ENCODE results near the gene ELF2. TPM values are rescaled to one million over a fixed set of nuclear protein-coding genes. Genes with fewer than 3 reads are reported as not detected.

The ELF2 gene
- 44.4 TPM for total RNA-seq

- H3K4me3 ChIP-seq, result peak within 1 kb of the TSS; percentile 92 to 96
- TF ChIP-seq POLR2AphosphoS5 (IDR thresholded peaks at IDR 0.05; ENCODE audit: insufficient read depth in 1 of 2, low read depth in 1 of 2) (peak in 1 of 2 donors; percentile 81), POLR2A (IDR thresholded peaks at IDR 0.05) (peak in 1 of 2 donors; percentile 19), CTCF (IDR thresholded peaks at IDR 0.05) (no peak)
Observed at GRCh38 chr4:139177049-139177868, at the start of gene ELF2. Gene ELF2, minus strand, starts transcription at chr4:139177218. Its CDS starts 39,517 bp downstream, at chr4:139137701.

GRCh38 chr4:139223682-139224317 lies 46.8 kb upstream of the ELF2 start:
- Histone ChIP-seq H3K27ac (no peak overlapping the region), H3K36me3 (no peaks in the 10 kb centered on the region), H3K27me3 (no peaks in the 10 kb centered on the region), H3K9me3 (no peaks in the 10 kb centered on the region), H3K4me1 (no peaks in the 10 kb centered on the region), H3K4me3 (no peak overlapping the region)
- TF ChIP-seq CTCF (IDR thresholded peaks at IDR 0.05) (no peak), POLR2A (IDR thresholded peaks at IDR 0.05) (no peak), POLR2AphosphoS5 (IDR thresholded peaks at IDR 0.05; ENCODE audit: insufficient read depth in 1 of 2, low read depth in 1 of 2) (no peak)
- intact Hi-C loops (cut with DNase I), result loop anchor here (10.0 kb wide), 1 partner anchor 71 kb away; no protein-coding TSS in a partner anchor
- no peak for DNase-seq (ENCODE audit: extremely low spot score in 2 of 2)

More at GRCh38 chr4:139177049-139177868, at the start of gene ELF2:
- Histone ChIP-seq H3K9me3 (no peaks in the 10 kb centered on the region), H3K27me3 (no peaks in the 10 kb centered on the region), H3K4me1 (peaks cover 27% of the 10 kb centered on the region), H3K36me3 (no peaks in the 10 kb centered on the region), H3K27ac (peak within 1 kb of the TSS; percentile 100)
- DNase-seq (ENCODE audit: extremely low spot score in 2 of 2), result peak in 1 of 2 donors; percentile 94
- intact Hi-C loops (cut with DNase I), result loop anchor here (5.0 kb wide), 2 partner anchors 95 to 125 kb away; partner anchors contain the start of genes NAA15 and NDUFC1

- Histone ChIP-seq H3K27me3 (no peaks in the 10 kb centered on the region), H3K36me3 (no peaks in the 10 kb centered on the region), H3K9me3 (no peaks in the 10 kb centered on the region), H3K4me3 (no peak overlapping the region), H3K27ac (no peak overlapping the region), H3K4me1 (no peaks in the 10 kb centered on the region)
- intact Hi-C loops (cut with DNase I), result loop anchor here (10.0 kb wide), 1 partner anchor 73 kb away; no protein-coding TSS in a partner anchor
- TF ChIP-seq POLR2AphosphoS5 (IDR thresholded peaks at IDR 0.05; ENCODE audit: insufficient read depth in 1 of 2, low read depth in 1 of 2) (no peak), POLR2A (IDR thresholded peaks at IDR 0.05) (no peak), CTCF (IDR thresholded peaks at IDR 0.05) (no peak)
- no peak for DNase-seq (ENCODE audit: extremely low spot score in 2 of 2)
Observed at GRCh38 chr4:139222215-139222614, 45.2 kb upstream of the ELF2 start.

GRCh38 chr4:139221687-139222086 lies 44.7 kb upstream of the ELF2 start:
- TF ChIP-seq POLR2A (IDR thresholded peaks at IDR 0.05), result no peak
- no peak for TF ChIP-seq CTCF (IDR thresholded peaks at IDR 0.05)
- TF ChIP-seq POLR2AphosphoS5 (IDR thresholded peaks at IDR 0.05; ENCODE audit: insufficient read depth in 1 of 2, low read depth in 1 of 2), result no peak
- intact Hi-C loops (cut with DNase I), result loop anchor here (10.0 kb wide), 1 partner anchor 73 kb away; no protein-coding TSS in a partner anchor
- Histone ChIP-seq H3K27ac (no peak overlapping the region), H3K4me1 (no peaks in the 10 kb centered on the region), H3K4me3 (no peak overlapping the region), H3K36me3 (no peaks in the 10 kb centered on the region), H3K9me3 (no peaks in the 10 kb centered on the region), H3K27me3 (no peaks in the 10 kb centered on the region)
- DNase-seq (ENCODE audit: extremely low spot score in 2 of 2), result no peak

Data from vagina (tissue), 2 donors.